Activated T-cell treated with anti-CD3 and anti-CD28 coated beads, Interleukin-2, amount 50 U/mL, for 4 hours (primary cell): ENCODE measurements around the gene NSF. TPM values are rescaled to one million over a fixed set of nuclear protein-coding genes. Genes with fewer than 3 reads are reported as not detected.
"Not testable (repeated sequence)": the region's sequence is repeated elsewhere in the genome, so short reads cannot be mapped to it uniquely, and the experiment has no call there.

Source experiments
- ATAC-seq, 2 donors: fragments of 200-7000 bp; cut with Tn5 transposase; one replicate each; pipeline ENCODE4 v1.10.0; 2021
- DNase-seq: peaks from one replicate; pipeline ENCODE4 v3.0.0-alpha.2; 2020
- H3K27me3 Mint-ChIP-seq: one replicate; pipeline ENCODE4 v1.8.0; 2021; ENCODE audit warnings: low read depth, mixed read lengths
- H3K36me3 Mint-ChIP-seq: one replicate; pipeline ENCODE4 v1.8.0; 2022; ENCODE audit warnings: mixed read lengths; ENCODE audit not compliant: insufficient read depth
- H3K4me1 Mint-ChIP-seq: one replicate; pipeline ENCODE4 v1.8.0; 2021; ENCODE audit warnings: low read depth, mixed read lengths
- H3K4me3 Mint-ChIP-seq: one replicate; pipeline ENCODE4 v1.8.0; 2021; ENCODE audit warnings: mild to moderate bottlenecking, moderate library complexity, mixed read lengths
- H3K9me3 Mint-ChIP-seq: one replicate; pipeline ENCODE4 v1.8.0; 2021; ENCODE audit warnings: mixed read lengths
- total RNA-seq, 3 donors: library from RNA; stranded (reverse); gene quantifications; one replicate each; pipeline ENCODE4 v1.2.1, GENCODE V29; 2021

Gene NSF
- total RNA-seq, 3 donors from 2014 or later, result 24.0 to 28.1 (median 25.2) TPM

DNA sequence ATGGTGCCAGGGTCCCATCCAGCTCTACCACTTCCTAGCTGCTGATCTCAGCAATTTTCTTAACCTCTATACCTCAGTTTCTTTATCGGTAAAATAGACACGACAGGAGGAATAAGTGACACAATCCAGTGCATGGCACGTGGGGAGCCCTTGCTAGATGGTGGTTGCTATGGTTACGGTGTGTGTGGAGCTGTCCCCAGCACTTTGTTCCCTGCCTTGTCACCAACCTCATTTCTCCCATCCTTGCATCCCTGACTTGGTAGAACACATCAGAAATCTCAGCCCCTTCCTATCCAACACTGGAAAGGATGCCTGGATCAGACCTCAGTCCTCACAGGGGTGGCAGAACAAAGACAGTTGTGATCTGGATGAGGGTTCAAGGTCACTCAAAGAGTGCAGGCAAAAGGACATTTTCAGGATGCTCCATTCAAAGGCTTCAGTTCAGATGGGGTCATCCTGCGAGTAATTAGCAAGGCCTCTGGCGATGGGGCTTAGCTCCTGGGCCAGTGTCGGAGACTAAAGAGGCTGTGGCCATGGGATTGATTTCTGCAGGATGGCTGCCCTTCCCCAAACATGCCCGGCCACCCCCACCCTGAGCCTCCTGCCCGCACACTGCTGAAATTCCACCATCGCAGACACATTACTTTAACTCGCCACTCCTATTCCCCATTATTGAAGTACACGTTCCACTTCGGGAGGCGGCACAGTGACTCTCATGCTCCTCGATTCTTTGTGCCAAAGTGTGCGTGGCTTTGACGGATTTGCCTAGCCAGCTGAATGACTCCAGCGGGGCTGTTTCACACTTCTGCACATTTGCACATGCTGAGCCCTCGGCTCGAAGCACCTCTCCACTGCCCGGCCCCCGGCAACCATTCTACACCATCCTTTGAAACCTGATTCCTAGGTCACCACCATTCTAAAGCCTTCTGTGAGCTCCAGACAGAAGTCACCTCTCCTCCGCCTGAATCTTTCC, 187.8 kb downstream of the NSF start:
- Mint-ChIP-seq H3K4me1 (no peaks in the 10 kb centered on the region), H3K9me3 (no peaks in the 10 kb centered on the region), H3K36me3 (no peaks in the 10 kb centered on the region), H3K4me3 (no peak overlapping the region), H3K27me3 (peaks cover 24% of the 10 kb centered on the region)
- ATAC-seq (no peak), DNase-seq (no peak)

DNA sequence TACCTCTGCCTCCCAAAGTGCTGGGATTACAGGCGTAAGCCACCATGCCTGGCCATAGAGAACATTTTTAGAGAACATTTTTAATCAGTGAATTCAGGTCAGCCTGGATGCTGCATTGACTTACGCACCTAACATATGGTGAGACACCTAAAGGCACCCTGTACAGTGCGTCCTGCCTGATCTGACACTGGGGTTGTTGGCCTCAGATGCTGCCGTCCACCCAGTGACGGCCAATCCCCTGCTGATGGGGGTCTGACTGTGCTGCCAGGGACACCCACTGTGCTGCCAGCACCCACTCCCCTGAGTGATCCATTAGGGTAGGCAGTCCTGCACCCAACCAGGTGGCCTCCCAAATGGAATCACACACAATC, 189.5 kb downstream of the NSF start:
- Mint-ChIP-seq H3K27me3 (peaks cover 11% of the 10 kb centered on the region), H3K4me1 (no peaks in the 10 kb centered on the region), H3K36me3 (no peaks in the 10 kb centered on the region), H3K4me3 (no peak overlapping the region), H3K9me3 (no peaks in the 10 kb centered on the region)
- ATAC-seq (no peak), DNase-seq (no peak)

DNA sequence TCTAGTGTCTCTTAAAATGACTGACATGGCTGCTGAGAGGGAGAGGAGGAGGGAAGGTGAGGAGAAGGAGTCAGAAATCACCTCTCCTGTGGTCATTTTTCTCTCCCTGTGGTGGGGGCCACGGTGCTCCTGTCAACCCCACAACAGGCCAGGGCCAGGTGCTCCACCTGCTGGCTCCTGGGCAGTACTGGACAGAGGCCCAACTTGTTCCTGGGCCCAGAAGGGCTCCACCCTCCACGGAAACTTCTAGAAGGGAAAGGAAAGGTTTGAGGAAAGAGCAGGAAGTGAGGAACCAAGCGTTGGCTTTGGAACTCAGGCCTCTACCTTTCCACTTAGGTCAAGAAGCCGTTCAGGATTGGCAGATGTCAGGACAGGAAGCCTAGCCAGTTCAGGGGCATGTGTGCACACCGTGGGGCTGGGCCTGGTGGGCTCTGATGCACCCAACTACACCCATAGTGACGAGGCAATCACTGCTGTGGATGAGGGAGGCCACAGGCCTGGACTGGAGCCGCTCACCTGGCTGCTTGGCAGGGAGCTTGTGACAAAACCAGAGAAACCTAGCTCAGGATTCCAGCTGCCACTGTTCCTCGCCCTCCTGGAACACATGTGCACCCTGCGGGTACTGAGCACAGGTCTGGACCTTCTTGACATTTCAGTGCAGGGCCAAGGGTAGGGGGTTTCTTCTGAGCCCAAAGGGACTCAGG, 191.9 kb downstream of the NSF start:
- Mint-ChIP-seq H3K27me3 (peaks cover 9% of the 10 kb centered on the region), H3K9me3 (no peaks in the 10 kb centered on the region), H3K4me3 (no peak overlapping the region), H3K4me1 (no peaks in the 10 kb centered on the region), H3K36me3 (no peaks in the 10 kb centered on the region)
- peak in 1 of 2 donors; percentile 57 for ATAC-seq
- no peak for DNase-seq

DNA sequence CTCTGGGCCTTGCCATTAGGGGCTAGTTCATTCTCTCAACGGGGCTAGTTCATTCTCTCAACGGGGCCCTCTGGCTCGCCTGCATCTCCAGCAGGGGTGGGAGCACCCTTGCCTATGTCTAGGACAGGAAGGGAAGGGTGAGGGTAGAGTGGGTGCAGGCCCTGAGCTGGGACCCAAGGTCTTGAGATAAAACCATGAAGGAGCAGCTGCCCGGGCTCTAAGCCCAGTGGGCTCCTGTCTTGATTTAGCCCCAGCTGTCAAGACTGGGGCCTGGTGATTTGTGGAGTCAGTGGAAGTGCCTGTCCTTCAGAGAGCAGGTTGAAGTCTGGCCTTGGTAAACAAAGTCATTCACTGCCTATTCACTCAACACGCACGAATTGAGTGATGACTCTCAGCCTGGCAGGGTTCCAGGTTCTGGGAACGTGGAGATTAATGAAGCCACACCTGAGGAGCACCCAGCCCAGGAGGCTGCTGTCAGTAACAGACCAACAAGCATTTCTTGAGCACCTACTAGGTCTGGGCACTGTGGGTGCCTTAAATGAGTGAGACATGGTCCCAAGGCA, 192.6 kb downstream of the NSF start:
- no peaks in the 10 kb centered on the region for H3K36me3 Mint-ChIP-seq
- H3K4me3 Mint-ChIP-seq, result no peak overlapping the region
- no peaks in the 10 kb centered on the region for H3K4me1 Mint-ChIP-seq
- no peak for ATAC-seq
- H3K27me3 Mint-ChIP-seq, result peaks cover 5% of the 10 kb centered on the region
- DNase-seq, result no peak
- H3K9me3 Mint-ChIP-seq, result no peaks in the 10 kb centered on the region

DNA sequence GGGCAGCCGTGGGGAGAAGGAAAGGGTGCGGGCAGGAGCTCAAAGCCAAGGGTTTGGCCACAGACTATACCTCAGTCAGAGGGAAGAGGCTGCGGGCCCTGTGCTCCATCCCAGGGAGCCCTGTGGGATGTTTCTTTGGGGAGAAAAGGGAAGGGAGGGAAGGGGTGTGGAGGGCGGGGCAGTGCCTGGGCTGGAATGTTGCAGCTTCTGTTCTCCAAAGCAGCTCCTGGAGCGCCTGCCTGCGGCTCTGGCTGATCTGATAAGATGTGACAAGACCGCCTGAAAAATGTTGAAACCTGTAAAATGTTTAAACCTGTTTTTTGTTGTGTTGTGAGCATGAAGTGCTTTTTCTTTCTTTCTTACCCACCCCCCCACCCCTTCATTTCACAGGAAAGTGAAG, 195.2 kb downstream of the NSF start:
- Mint-ChIP-seq H3K27me3 (peaks cover 8% of the 10 kb centered on the region), H3K36me3 (no peaks in the 10 kb centered on the region), H3K9me3 (no peaks in the 10 kb centered on the region), H3K4me1 (no peaks in the 10 kb centered on the region), H3K4me3 (no peak overlapping the region)
- ATAC-seq (no peak), DNase-seq (no peak)

DNA sequence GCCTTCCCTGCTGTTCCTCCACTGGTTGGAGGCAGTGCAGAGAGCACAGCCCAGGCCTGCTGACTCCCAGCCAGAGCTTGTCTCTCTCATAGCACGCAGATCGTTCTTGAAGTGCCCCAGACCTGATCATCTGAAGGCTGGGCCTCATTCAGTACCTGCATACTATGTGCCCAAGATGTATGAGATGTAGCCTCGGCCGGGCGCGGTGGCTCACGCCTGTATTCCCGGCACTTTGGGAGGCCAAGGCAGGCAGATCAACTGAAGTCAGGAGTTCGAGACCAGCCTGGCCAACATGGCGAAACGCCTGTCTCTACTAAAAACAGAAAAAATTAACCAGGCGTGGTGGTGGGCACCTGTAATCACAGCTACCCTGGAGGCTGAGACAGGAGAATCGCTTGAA, 197.0 kb downstream of the NSF start:
- DNase-seq (no peak), ATAC-seq (no peak)
- peaks cover 22% of the 10 kb centered on the region for H3K27me3 Mint-ChIP-seq
- H3K9me3 Mint-ChIP-seq, result no peaks in the 10 kb centered on the region
- no peak overlapping the region for H3K4me3 Mint-ChIP-seq
- H3K36me3 Mint-ChIP-seq, result no peaks in the 10 kb centered on the region
- H3K4me1 Mint-ChIP-seq, result no peaks in the 10 kb centered on the region

DNA sequence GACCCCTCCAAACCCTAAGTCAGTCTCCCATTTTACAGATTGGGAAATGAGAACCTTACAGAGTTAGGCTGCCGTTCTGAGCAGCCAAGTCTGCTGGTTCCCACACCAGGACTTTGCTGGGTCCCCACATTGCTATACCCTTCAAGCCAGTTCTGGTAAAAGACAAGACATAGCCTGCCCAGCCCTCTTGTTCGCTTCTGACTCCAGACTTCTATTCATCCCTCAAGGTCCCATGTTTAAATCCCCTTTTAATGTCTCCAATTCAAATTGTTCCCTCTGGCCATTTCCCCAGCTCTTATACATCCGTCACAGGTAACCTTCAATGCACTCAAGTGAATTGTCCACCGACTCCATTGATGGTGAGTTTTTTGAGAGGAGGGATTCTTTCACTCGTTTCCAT, 197.8 kb downstream of the NSF start:
- Mint-ChIP-seq H3K36me3 (no peaks in the 10 kb centered on the region), H3K4me1 (no peaks in the 10 kb centered on the region), H3K4me3 (no peak overlapping the region), H3K9me3 (no peaks in the 10 kb centered on the region), H3K27me3 (peaks cover 22% of the 10 kb centered on the region)
- ATAC-seq, result no peak
- DNase-seq, result no peak

DNA sequence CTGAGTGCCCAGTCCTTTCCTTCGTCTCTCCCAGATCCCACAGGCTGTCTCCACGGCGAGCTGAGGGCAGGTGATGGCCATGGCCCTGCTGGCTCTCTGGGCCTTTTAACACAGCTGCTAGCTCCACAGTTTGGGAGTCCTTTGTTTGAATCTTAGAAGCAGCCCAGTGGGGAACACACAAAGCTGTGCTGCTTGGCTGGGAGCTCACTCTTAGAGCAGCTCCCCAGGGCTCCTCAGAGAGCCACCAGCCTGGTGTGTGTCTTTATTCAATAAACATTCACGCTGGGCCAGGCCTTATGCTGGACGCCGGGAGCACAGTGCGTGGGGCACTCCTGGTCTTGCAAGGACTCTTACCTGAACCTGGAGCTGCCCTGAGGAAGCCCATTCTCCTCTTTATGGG, 198.3 kb downstream of the NSF start:
- Mint-ChIP-seq H3K4me3 (no peak overlapping the region), H3K36me3 (no peaks in the 10 kb centered on the region)
- ATAC-seq, result no peak

DNA sequence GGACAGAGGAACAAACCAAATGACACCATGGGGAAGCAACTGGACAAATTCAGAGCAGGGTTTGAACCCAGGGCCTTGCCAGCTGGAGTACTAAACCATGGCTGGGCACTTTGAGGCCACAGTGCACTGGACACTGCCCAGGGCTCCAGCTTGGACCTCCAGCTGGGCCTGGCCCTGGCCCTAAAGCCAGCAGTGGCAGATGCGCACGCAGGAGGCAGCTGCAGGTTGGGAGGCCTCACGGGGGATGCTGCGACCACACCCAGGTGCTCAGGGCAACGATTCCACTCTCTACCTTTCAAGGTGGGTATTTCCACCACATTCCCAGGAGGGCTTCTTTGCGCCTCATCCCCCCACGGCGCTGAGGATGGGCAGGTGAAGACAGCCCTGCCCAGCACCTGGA, 199.1 kb downstream of the NSF start:
- H3K9me3 Mint-ChIP-seq, result no peaks in the 10 kb centered on the region
- ATAC-seq, result no peak
- no peaks in the 10 kb centered on the region for H3K36me3 Mint-ChIP-seq

More for the DNA sequence above, 198.3 kb downstream of the NSF start:
- Mint-ChIP-seq H3K9me3 (no peaks in the 10 kb centered on the region), H3K27me3 (peaks cover 22% of the 10 kb centered on the region), H3K4me1 (no peaks in the 10 kb centered on the region)
- DNase-seq, result no peak

DNA sequence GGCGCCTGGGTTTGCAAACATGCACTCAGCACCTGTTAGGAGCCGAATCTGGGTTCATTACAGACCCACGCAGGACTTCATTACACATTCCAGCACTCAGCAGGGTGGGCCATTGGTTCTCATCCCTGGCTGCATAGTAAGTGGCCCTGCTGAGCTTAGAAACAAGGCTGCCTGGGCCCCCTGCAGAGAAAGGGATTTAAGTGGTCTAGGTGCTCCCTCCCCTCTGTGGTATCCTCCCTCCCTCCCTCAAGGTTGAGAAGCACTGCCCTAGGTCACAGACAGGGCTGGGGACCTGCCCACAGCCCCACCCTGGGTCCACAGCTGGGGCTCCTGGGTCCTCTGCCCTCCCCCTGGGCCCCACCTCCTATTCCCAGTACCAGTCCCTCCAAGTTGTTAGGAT, 199.7 kb downstream of the NSF start:
- DNase-seq (no peak), ATAC-seq (no peak)
- Mint-ChIP-seq H3K4me3 (no peak overlapping the region), H3K36me3 (no peaks in the 10 kb centered on the region), H3K4me1 (no peaks in the 10 kb centered on the region), H3K27me3 (peaks cover 27% of the 10 kb centered on the region), H3K9me3 (no peaks in the 10 kb centered on the region)

More for the DNA sequence above, 199.1 kb downstream of the NSF start:
- Mint-ChIP-seq H3K27me3 (peaks cover 27% of the 10 kb centered on the region), H3K4me1 (no peaks in the 10 kb centered on the region), H3K4me3 (no peak overlapping the region)
- no peak for DNase-seq

DNA sequence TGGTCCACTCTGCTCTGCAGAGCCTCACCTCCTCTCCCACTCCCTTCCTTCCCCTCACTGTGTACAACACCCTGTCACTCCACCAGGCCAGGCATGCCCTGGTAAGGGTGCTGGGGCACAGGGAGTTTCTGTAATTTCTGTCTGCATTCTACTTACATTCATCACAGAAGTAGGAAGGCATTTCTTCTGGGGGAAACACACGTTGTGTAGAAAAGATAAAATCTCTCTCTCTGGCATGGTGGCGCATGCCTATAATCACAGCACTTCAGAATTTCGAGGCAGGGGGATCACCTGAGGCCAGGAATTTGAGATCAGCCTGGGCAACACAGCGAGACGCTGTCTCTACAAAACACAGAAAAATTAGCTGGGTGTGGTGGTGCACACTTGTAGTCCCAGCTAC, 201.1 kb downstream of the NSF start:
- Mint-ChIP-seq H3K27me3 (peaks cover 34% of the 10 kb centered on the region), H3K4me1 (no peaks in the 10 kb centered on the region), H3K9me3 (no peaks in the 10 kb centered on the region), H3K36me3 (no peaks in the 10 kb centered on the region), H3K4me3 (no peak overlapping the region)
- ATAC-seq (no peak), DNase-seq (no peak)

DNA sequence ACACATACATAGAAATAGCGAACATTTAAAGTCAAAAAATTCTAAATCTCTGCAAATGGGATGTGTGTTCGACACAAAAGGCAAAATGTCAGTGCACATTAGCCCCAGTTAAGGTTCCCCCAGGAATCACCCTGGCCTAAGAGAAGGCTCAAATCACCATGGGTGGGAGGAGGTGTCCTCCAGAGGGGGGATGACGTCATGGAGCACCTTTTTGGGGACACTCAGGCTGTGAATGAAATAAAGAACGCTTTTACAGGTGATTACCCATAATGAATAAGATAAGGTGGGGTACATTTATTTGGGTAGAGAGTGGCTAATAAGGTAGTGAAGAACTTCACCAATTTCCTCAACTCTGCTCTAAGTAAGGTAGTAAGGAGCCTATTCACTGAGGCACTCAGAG, 201.6 kb downstream of the NSF start:
- no peak for DNase-seq
- peaks cover 35% of the 10 kb centered on the region for H3K27me3 Mint-ChIP-seq
- ATAC-seq, result no peak
- no peaks in the 10 kb centered on the region for H3K36me3 Mint-ChIP-seq
- no peaks in the 10 kb centered on the region for H3K4me1 Mint-ChIP-seq
- H3K9me3 Mint-ChIP-seq, result no peaks in the 10 kb centered on the region
- no peak overlapping the region for H3K4me3 Mint-ChIP-seq

DNA sequence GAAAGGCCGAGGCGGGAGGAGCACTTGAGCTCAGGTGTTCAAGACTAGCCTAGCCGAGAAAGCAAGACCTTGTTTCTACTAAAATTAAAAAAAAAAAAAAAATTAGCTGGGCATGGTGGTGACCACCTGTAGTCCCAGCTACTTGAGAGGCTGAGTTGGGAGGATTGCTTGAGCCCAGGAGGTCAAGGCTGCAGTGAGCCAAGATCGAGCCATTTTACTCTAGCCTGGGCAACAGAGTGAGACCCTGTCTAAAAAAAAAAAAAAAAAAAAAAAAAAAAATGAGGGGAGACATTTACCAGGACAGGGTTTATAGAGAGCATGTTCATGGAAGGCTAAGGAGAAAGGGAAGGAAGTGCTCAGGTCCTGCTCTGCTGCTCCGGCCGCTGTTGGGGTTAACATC, 202.6 kb downstream of the NSF start:
- H3K36me3 Mint-ChIP-seq, ATAC-seq, H3K9me3 Mint-ChIP-seq, H3K4me1 Mint-ChIP-seq, H3K4me3 Mint-ChIP-seq, DNase-seq: not testable (repeated sequence)
- H3K27me3 Mint-ChIP-seq, result peaks cover 37% of the 10 kb centered on the region

DNA sequence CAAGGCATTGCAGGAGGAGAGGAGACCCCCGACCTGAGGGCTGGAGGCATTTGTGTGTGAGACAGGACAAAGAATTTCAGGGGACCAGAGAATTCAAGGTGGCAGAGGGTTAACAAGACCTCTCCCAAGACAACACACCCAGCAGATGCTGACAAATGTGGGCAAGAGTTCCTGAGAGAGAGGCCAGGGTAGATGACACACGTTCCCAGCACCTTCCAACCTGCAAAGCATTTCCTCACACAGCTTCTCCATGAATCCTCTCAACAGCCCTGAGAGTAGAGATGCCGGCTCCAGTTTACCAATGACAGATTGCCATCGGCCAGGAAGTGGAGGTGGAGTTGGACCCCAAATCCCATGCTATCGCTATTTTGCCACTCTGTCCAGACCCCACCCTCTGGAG, 203.1 kb downstream of the NSF start:
- H3K27me3 Mint-ChIP-seq, result peaks cover 37% of the 10 kb centered on the region
- no peaks in the 10 kb centered on the region for H3K9me3 Mint-ChIP-seq
- DNase-seq (no peak), ATAC-seq (no peak)
- no peak overlapping the region for H3K4me3 Mint-ChIP-seq
- H3K36me3 Mint-ChIP-seq, result no peaks in the 10 kb centered on the region
- no peaks in the 10 kb centered on the region for H3K4me1 Mint-ChIP-seq

DNA sequence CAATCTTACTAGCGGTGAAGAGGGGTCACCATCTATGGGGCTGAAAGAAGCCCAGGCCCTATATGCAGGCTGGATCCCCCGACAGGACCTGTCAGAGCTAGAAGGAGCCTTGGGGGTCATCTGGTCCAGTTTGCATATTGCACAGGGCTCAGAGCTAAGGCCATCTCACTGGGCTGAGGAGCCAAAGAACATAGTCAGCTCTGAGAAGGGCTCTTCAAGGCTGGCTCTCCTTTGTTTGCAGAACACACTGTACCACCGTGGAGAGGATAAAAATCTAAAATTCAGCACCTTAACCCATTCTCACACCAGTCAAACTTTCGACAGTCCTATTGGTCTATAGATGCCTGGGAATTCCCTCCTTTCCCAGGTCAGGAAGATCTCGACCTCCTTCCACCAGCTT, 203.8 kb downstream of the NSF start:
- H3K4me1 Mint-ChIP-seq, result no peaks in the 10 kb centered on the region
- H3K27me3 Mint-ChIP-seq, result peaks cover 36% of the 10 kb centered on the region
- ATAC-seq (no peak), DNase-seq (no peak)
- no peak overlapping the region for H3K4me3 Mint-ChIP-seq
- H3K9me3 Mint-ChIP-seq, result no peaks in the 10 kb centered on the region
- no peaks in the 10 kb centered on the region for H3K36me3 Mint-ChIP-seq
